Keratinocyte (primary cell): ENCODE results near the gene LBX1.

Experiments
- EZH2 ChIP-seq: IDR thresholded peaks from one replicate; pipeline ENCODE4 v1.6.1; 2012; ENCODE audit warnings: inconsistent platforms, mild to moderate bottlenecking, low read length, moderate library complexity
- TF ChIP-seq, protein P1 (sequence below), 3 experiments: IDR thresholded peaks in 1 of 3; conservative IDR thresholded peaks in 1 of 3; optimal IDR thresholded peaks in 1 of 3; 2 replicates in 2 of 3; 3 replicates in 1 of 3; pipeline versions ENCODE3 to v1.5.1; 2011; ENCODE audit warnings: low read length in 3 of 3, mild to moderate bottlenecking in 3 of 3, moderate library complexity in 2 of 3, control low read depth in 1 of 3, inconsistent platforms in 1 of 3; ENCODE audit not compliant: insufficient read depth in 2 of 3; ENCODE audit errors: extremely low read depth in 1 of 3

- TF ChIP-seq, protein P1, sequence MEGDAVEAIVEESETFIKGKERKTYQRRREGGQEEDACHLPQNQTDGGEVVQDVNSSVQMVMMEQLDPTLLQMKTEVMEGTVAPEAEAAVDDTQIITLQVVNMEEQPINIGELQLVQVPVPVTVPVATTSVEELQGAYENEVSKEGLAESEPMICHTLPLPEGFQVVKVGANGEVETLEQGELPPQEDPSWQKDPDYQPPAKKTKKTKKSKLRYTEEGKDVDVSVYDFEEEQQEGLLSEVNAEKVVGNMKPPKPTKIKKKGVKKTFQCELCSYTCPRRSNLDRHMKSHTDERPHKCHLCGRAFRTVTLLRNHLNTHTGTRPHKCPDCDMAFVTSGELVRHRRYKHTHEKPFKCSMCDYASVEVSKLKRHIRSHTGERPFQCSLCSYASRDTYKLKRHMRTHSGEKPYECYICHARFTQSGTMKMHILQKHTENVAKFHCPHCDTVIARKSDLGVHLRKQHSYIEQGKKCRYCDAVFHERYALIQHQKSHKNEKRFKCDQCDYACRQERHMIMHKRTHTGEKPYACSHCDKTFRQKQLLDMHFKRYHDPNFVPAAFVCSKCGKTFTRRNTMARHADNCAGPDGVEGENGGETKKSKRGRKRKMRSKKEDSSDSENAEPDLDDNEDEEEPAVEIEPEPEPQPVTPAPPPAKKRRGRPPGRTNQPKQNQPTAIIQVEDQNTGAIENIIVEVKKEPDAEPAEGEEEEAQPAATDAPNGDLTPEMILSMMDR (optimal IDR thresholded peaks at IDR 0.05 in 1 of 3, IDR thresholded peaks at IDR 0.05 in 1 of 3, conservative IDR thresholded peaks at IDR 0.05 in 1 of 3; ENCODE audit: extremely low read depth in 1 of 3, insufficient read depth in 2 of 3, low read length in 3 of 3): no peak
- no peak for TF ChIP-seq EZH2
These were observed 27.1 kb upstream of the LBX1 start for GRCh38 chr10:101256387-101256786.
